Activated CD4-positive, alpha-beta T cell treated with anti-CD3 and anti-CD28 coated beads for 4 hours (primary cell): ENCODE results near the gene ANAPC1.
"Not testable (repeated sequence)": the region's sequence is repeated elsewhere in the genome, so short reads cannot be mapped to it uniquely, and the experiment has no call there.

Source experiments
- DNase-seq, 2 donors: peaks; one replicate each; pipeline ENCODE4 v3.0.0-alpha.2; 2020

ANAPC1 gene

DNA sequence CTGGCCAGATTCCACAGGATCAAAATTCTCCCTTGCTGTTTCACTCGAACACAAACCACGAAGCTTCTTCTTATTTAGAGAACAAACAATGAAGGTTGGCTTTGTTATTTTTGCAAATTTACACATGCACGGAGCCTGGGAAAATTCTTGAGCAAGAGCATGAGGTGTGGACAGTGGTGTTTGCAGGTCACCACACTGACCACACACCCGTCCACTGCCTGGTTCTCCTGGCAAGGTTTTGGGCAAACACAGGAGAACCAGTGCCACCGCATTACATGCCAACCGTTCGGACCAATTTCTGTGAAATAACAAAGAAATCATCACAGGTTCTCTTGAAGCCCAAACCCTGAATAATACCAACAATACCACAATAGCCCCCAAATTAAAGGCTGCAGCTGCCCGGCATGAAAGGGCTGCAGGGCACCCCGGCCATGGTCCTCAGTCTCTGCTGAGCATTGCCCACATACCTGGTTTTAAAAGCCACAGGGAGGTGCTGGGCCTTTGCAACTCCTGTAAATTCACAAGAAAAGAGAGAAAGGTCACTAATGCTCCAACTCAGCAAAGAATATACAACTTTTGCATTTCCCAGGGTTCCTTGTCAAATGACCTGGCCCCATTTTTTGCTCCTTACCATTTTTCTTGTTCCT lies 154.1 kb downstream of the ANAPC1 start:
- DNase-seq, result not testable (repeated sequence)

DNA sequence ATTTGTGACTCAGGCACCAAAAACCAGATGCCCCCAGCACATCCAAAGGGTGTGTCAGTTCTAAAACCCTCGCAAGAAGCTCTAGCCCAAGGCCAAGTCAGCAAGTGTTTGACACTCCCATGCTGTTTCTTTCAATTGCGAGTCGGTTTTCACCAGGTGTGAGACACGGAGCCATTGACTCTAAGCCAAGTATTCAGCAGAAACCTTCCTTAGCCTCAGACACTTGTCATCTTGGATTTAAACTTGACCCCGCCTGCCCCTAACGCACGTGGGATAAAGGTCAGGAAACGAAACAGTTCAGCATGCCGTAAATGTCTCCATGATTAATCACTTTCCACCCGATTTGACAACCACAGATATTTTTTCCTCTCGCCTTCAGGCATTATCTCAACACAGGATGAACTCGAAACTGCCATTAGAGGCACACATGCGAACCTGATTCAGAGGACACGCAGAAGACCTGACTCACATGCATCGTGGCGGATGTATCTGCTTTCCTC lies 156.3 kb downstream of the ANAPC1 start:
- peak; percentile 21 to 30 for DNase-seq

DNA sequence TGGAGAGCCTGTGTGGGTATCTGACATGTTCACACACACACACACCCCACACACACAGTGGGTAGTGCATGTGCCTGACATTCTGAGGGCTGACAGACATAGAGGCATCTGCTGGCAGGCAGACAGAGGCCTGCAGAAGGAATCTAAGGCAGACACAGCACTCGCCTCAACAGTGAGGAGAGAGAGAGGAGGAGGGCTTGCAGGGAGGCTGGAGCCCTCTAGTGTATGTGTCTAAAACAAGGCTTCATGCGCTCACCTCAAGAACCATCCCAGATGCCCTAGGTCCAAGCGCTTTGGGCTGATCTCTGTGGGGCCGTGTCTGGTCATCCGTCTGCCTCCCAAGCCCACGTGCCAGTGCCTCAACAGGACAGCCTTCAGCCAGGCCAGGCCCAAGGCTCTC lies 158.3 kb downstream of the ANAPC1 start:
- peak in 1 of 2 donors; percentile 20 for DNase-seq

DNA sequence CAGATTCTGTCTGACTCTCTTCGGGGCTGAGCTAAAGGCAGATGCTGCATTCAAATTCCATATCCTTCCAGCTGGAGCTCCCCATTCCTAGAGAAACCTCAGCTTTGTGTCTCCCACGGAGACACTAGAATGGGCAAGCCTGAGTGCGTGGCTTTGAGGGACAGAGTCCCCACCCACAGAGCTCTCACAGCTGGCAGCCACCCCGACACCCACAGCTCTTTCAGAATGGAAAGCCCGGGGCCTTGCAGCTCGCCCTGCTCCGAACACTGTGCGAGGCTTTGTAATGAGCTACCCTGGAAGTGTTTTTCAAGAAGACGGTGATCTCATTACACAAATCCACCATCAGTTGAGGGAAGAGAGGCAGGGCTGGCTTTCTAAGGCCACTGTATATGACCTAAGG lies 164.4 kb downstream of the ANAPC1 start:
- DNase-seq, result not testable (repeated sequence)
